Effector memory CD4-positive, alpha-beta T cell (primary cell): ENCODE measurements around the gene ARHGEF4.

ENCODE experiments used
- DNase-seq, 3 donors: peaks; one replicate each; pipeline ENCODE4 v3.0.0-alpha.2; 2020
- H3K27ac ChIP-seq: 2 replicates; pipeline ENCODE4 v1.7.0; 2013; ENCODE audit warnings: mild to moderate bottlenecking, low read length, moderate library complexity; ENCODE audit not compliant: insufficient read depth, poor library complexity, severe bottlenecking
- H3K27me3 ChIP-seq: replicated peaks from 2 replicates; pipeline ENCODE4 v1.7.0; 2013; ENCODE audit warnings: mild to moderate bottlenecking, low read length; ENCODE audit not compliant: insufficient read depth, control insufficient read depth, poor library complexity, severe bottlenecking
- H3K36me3 ChIP-seq: 2 replicates; pipeline ENCODE4 v1.7.0; 2013; ENCODE audit warnings: mild to moderate bottlenecking, low read length, moderate library complexity; ENCODE audit not compliant: control insufficient read depth, insufficient read depth
- H3K4me1 ChIP-seq: 2 replicates; pipeline ENCODE4 v1.7.0; 2013; ENCODE audit warnings: low read length, mild to moderate bottlenecking; ENCODE audit not compliant: control insufficient read depth, insufficient read depth, poor library complexity, severe bottlenecking
- H3K4me3 ChIP-seq: 2 replicates; pipeline ENCODE4 v1.7.0; 2013; ENCODE audit warnings: low read length, low read depth, mild to moderate bottlenecking; ENCODE audit not compliant: insufficient read depth, poor library complexity, severe bottlenecking
- H3K9me3 ChIP-seq: 2 replicates; pipeline ENCODE4 v1.7.0; 2013; ENCODE audit warnings: mild to moderate bottlenecking, low read length, moderate library complexity; ENCODE audit not compliant: control insufficient read depth

ARHGEF4 gene

GRCh38 chr2:131041402-131042147, 204.9 kb downstream of the ARHGEF4 start:
- Histone ChIP-seq H3K4me3 (peak overlapping the region; percentile 51), H3K36me3 (no peaks in the 10 kb centered on the region), H3K9me3 (no peaks in the 10 kb centered on the region), H3K27me3 (no peaks in the 10 kb centered on the region), H3K27ac (no peak overlapping the region), H3K4me1 (peaks cover 25% of the 10 kb centered on the region)
- DNase-seq: no peak

GRCh38 chr2:131042148-131042775, 205.5 kb downstream of the ARHGEF4 start:
- DNase-seq: no peak
- no peaks in the 10 kb centered on the region for H3K9me3 ChIP-seq
- no peaks in the 10 kb centered on the region for H3K36me3 ChIP-seq
- H3K4me3 ChIP-seq: no peak overlapping the region
- H3K4me1 ChIP-seq: peaks cover 25% of the 10 kb centered on the region
- no peaks in the 10 kb centered on the region for H3K27me3 ChIP-seq
- H3K27ac ChIP-seq: no peak overlapping the region

GRCh38 chr2:131043199-131044074, 206.7 kb downstream of the ARHGEF4 start:
- Histone ChIP-seq H3K27ac (no peak overlapping the region), H3K4me1 (peaks cover 25% of the 10 kb centered on the region), H3K9me3 (no peaks in the 10 kb centered on the region), H3K27me3 (no peaks in the 10 kb centered on the region), H3K4me3 (no peak overlapping the region), H3K36me3 (peaks cover 2% of the 10 kb centered on the region)
- no peak for DNase-seq

GRCh38 chr2:131044075-131044756, 207.5 kb downstream of the ARHGEF4 start:
- no peaks in the 10 kb centered on the region for H3K27me3 ChIP-seq
- no peak overlapping the region for H3K27ac ChIP-seq
- DNase-seq: no peak
- no peak overlapping the region for H3K4me3 ChIP-seq
- H3K9me3 ChIP-seq: no peaks in the 10 kb centered on the region
- peaks cover 10% of the 10 kb centered on the region for H3K36me3 ChIP-seq
- peaks cover 25% of the 10 kb centered on the region for H3K4me1 ChIP-seq

GRCh38 chr2:131044757-131045150, 208.0 kb downstream of the ARHGEF4 start:
- H3K27ac ChIP-seq: no peak overlapping the region
- H3K36me3 ChIP-seq: peaks cover 15% of the 10 kb centered on the region
- no peak for DNase-seq
- H3K27me3 ChIP-seq: no peaks in the 10 kb centered on the region
- peaks cover 22% of the 10 kb centered on the region for H3K4me1 ChIP-seq
- H3K4me3 ChIP-seq: no peak overlapping the region
- H3K9me3 ChIP-seq: no peaks in the 10 kb centered on the region

GRCh38 chr2:131045286-131046027, 208.7 kb downstream of the ARHGEF4 start:
- no peaks in the 10 kb centered on the region for H3K9me3 ChIP-seq
- DNase-seq: no peak
- no peak overlapping the region for H3K27ac ChIP-seq
- H3K4me1 ChIP-seq: peaks cover 16% of the 10 kb centered on the region
- H3K36me3 ChIP-seq: peaks cover 22% of the 10 kb centered on the region
- no peak overlapping the region for H3K4me3 ChIP-seq
- no peaks in the 10 kb centered on the region for H3K27me3 ChIP-seq

GRCh38 chr2:131046028-131046917, 209.6 kb downstream of the ARHGEF4 start:
- peaks cover 30% of the 10 kb centered on the region for H3K36me3 ChIP-seq
- H3K27me3 ChIP-seq: no peaks in the 10 kb centered on the region
- DNase-seq: no peak
- no peak overlapping the region for H3K27ac ChIP-seq
- H3K4me1 ChIP-seq: peaks cover 8% of the 10 kb centered on the region
- no peak overlapping the region for H3K4me3 ChIP-seq
- H3K9me3 ChIP-seq: no peaks in the 10 kb centered on the region

GRCh38 chr2:131046918-131047652, 210.4 kb downstream of the ARHGEF4 start:
- no peak for DNase-seq
- Histone ChIP-seq H3K27ac (no peak overlapping the region), H3K4me1 (no peaks in the 10 kb centered on the region), H3K27me3 (no peaks in the 10 kb centered on the region), H3K9me3 (no peaks in the 10 kb centered on the region), H3K4me3 (no peak overlapping the region), H3K36me3 (peaks cover 38% of the 10 kb centered on the region)
